Thoracic aorta (tissue), 2 donors: ENCODE results near the gene GPC5. TPM values are rescaled to one million over a fixed set of nuclear protein-coding genes. Genes with fewer than 3 reads are reported as not detected.

ENCODE experiments used
- ATAC-seq: fragments of 150-250 bp; one replicate; pipeline ENCODE4 v1.8.0; 2017; ENCODE audit warnings: low read depth; ENCODE audit not compliant: insufficient number of reproducible peaks, low FRiP score
- DNase-seq: peaks from one replicate; pipeline ENCODE4 v3.0.0-alpha.2; 2020; ENCODE audit warnings: low spot score
- H3K27ac ChIP-seq, 2 donors: fragments of 200-600 bp; sonication (generic); 1 replicate in 1 of 2; 2 replicates in 1 of 2; pipeline ENCODE4 v1.5.1; 2016; ENCODE audit warnings: mild to moderate bottlenecking in 2 of 2, moderate library complexity in 2 of 2
- H3K27me3 ChIP-seq: fragments of 200-600 bp; sonication (generic); replicated peaks from 2 replicates; pipeline ENCODE4 v1.6.0; 2016; ENCODE audit warnings: mild to moderate bottlenecking; ENCODE audit not compliant: insufficient read depth
- H3K36me3 ChIP-seq: fragments of 200-600 bp; sonication (generic); one replicate; pipeline ENCODE4 v1.5.1; 2016
- H3K4me1 ChIP-seq, 2 donors: fragments of 200-600 bp; sonication (generic); 1 replicate in 1 of 2; 2 replicates in 1 of 2; pipeline versions ENCODE4 v1.5.1 to v1.6.0; 2016; ENCODE audit warnings: low read depth in 2 of 2, mild to moderate bottlenecking in 1 of 2; ENCODE audit not compliant: control insufficient read depth in 1 of 2
- H3K4me3 ChIP-seq: fragments of 200-600 bp; sonication (generic); 2 replicates; pipeline ENCODE4 v1.5.1; 2016; ENCODE audit warnings: mild to moderate bottlenecking
- H3K9me3 ChIP-seq: fragments of 200-600 bp; sonication (generic); 2 replicates; pipeline ENCODE4 v1.5.1; 2016
- total RNA-seq, 2 donors: library from RNA; depleted of rRNA; stranded (reverse); fragments of >200 nt; gene quantifications; one replicate each; pipeline versions ENCODE4 v1.1.0 to v1.2.3, GENCODE V29; 2016
- TF ChIP-seq, protein P1 (sequence below): fragments of 200-600 bp; sonication (generic); IDR thresholded peaks from one replicate; pipeline ENCODE4 v1.5.1; 2019; ENCODE audit warnings: antibody characterized with exemption

The GPC5 gene
- total RNA-seq, 2 donors from 2014 or later: 3.3 TPM; not detected in 1

DNA sequence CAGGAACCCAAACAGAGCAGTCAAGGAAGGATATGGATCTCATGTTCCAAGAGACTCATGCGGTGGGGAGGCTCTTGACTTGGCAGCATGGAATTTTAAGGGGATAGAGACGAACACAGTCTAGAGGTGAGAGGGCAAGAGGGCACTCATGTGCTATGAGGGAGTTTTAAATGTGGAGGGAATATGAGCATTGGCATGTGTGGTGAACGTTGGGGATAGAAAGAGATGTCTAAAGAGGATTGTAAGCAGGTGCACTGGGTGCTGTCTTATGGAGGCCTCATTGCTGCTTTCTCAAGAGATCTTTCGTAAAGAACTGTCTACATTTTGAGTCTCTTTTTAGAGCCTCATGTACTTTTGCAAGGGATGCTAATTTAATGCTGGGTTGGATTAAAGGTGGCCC lies 1227.9 kb downstream of the GPC5 start:
- DNase-seq (no peak), ATAC-seq (no peak)
- TF ChIP-seq, protein P1, sequence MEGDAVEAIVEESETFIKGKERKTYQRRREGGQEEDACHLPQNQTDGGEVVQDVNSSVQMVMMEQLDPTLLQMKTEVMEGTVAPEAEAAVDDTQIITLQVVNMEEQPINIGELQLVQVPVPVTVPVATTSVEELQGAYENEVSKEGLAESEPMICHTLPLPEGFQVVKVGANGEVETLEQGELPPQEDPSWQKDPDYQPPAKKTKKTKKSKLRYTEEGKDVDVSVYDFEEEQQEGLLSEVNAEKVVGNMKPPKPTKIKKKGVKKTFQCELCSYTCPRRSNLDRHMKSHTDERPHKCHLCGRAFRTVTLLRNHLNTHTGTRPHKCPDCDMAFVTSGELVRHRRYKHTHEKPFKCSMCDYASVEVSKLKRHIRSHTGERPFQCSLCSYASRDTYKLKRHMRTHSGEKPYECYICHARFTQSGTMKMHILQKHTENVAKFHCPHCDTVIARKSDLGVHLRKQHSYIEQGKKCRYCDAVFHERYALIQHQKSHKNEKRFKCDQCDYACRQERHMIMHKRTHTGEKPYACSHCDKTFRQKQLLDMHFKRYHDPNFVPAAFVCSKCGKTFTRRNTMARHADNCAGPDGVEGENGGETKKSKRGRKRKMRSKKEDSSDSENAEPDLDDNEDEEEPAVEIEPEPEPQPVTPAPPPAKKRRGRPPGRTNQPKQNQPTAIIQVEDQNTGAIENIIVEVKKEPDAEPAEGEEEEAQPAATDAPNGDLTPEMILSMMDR: no peak
- no peak overlapping the region for H3K27ac ChIP-seq
- no peaks in the 10 kb centered on the region for H3K9me3 ChIP-seq
- H3K27me3 ChIP-seq: no peaks in the 10 kb centered on the region
- H3K4me3 ChIP-seq: no peak overlapping the region
- H3K4me1 ChIP-seq: no peaks in the 10 kb centered on the region
- H3K36me3 ChIP-seq: no peaks in the 10 kb centered on the region

DNA sequence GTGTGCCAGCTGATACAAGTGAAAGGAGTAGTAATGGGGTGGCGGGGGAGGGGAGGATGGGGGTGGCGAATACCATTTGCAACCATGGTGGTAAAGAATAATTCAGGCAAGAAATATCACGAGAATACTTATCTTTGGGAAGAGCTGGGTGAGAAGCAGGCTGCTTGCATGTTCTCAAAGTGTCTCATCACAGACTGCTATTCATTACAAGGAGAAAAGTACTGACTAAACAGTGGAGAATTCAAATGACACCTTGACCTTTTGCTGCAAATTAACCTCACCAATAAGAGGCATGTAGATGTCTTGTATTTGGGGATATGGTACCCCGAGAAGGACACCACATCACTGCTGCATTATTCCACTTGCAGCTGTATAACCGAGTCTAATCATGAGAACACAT lies 1242.5 kb downstream of the GPC5 start:
- Histone ChIP-seq H3K27me3 (no peaks in the 10 kb centered on the region), H3K27ac (no peak overlapping the region), H3K4me1 (no peaks in the 10 kb centered on the region), H3K9me3 (no peaks in the 10 kb centered on the region), H3K36me3 (no peaks in the 10 kb centered on the region), H3K4me3 (no peak overlapping the region)
- TF ChIP-seq, protein P1: no peak
- no peak for DNase-seq
- no peak for ATAC-seq

DNA sequence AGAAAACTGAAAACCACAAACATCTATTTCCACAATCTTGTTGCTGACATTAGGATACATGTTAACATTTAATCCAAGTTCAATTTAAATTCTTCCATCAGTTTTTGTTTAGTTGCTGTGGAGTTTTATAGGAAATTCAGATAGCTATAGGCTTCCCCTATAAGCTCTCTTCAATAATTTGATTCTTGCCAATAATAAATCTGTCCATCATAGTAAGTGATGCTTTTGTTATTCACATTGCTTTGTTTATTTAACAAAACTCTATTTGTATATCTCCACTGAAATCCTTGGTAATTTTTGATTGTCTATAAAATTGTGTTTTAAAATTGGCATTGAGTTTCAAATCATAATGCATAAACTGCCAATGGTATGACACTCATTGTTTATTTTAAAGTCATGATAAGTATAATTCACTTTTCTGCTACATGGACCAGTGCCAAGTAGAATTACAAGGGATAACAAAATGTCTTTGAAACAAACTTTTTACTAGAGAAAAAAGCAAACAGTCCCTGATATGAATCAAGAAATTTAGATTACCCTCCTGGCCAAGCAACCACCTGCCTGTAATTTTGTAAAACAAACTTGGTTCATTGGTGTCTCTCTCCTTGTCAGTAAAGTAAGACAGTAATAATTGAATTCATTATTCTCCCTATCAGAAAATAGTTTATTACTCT lies 1250.9 kb downstream of the GPC5 start:
- no peak for ATAC-seq
- Histone ChIP-seq H3K36me3 (no peaks in the 10 kb centered on the region), H3K27ac (no peak overlapping the region), H3K9me3 (no peaks in the 10 kb centered on the region), H3K4me1 (no peaks in the 10 kb centered on the region), H3K27me3 (no peaks in the 10 kb centered on the region), H3K4me3 (no peak overlapping the region)
- DNase-seq: no peak
- TF ChIP-seq, protein P1: no peak

DNA sequence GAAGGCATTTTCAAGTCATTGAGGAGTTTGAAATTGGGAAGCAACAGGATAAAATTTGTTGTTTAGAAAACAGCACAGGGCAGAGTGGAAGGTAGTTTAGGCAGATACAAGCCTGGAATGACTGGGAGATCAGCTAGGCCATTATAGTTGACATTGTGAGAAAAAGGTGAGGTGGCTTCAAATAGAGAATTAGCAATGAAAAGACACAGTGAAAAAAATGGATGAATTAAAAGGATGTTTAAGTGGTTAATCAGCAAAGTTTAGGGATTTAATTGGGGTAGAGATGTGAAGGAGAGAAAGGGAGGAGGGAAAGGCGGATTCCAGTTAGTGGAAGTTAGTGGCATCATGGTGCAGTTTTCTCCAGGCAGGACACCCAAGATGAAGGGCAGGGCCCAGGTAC lies 1257.7 kb downstream of the GPC5 start:
- DNase-seq: no peak
- TF ChIP-seq, protein P1: no peak
- ATAC-seq: no peak

GRCh38 chr13:92656648-92657047 lies 1258.2 kb downstream of the GPC5 start:
- no peaks in the 10 kb centered on the region for H3K36me3 ChIP-seq
- no peak overlapping the region for H3K4me3 ChIP-seq
- H3K27me3 ChIP-seq: no peaks in the 10 kb centered on the region
- DNase-seq (no peak), ATAC-seq (no peak)
- no peak overlapping the region for H3K27ac ChIP-seq
- H3K9me3 ChIP-seq: no peaks in the 10 kb centered on the region
- H3K4me1 ChIP-seq: no peaks in the 10 kb centered on the region
- TF ChIP-seq, protein P1: no peak

More for the DNA sequence above, 1257.7 kb downstream of the GPC5 start:
- Histone ChIP-seq H3K9me3 (no peaks in the 10 kb centered on the region), H3K27ac (no peak overlapping the region), H3K4me3 (no peak overlapping the region), H3K36me3 (no peaks in the 10 kb centered on the region), H3K27me3 (no peaks in the 10 kb centered on the region), H3K4me1 (no peaks in the 10 kb centered on the region)
